Hepatocyte (in vitro differentiated cells): ENCODE data around the gene METAP1D.

Experiments
- EZH2 ChIP-seq: fragments of 200-600 bp; sonication (generic); IDR thresholded peaks from 2 replicates; pipeline ENCODE4 v1.6.1; 2016; ENCODE audit warnings: antibody characterized with exemption, mild to moderate bottlenecking, borderline replicate concordance
- TF ChIP-seq, protein P1 (sequence below): fragments of 200-600 bp; sonication (generic); IDR thresholded peaks from 2 replicates; pipeline ENCODE4 v1.5.1; 2016; ENCODE audit warnings: antibody characterized with exemption, mild to moderate bottlenecking; ENCODE audit not compliant: poor library complexity

GRCh38 chr2:172009823-172010222, 10.1 kb downstream of the METAP1D start:
- TF ChIP-seq, protein P1, sequence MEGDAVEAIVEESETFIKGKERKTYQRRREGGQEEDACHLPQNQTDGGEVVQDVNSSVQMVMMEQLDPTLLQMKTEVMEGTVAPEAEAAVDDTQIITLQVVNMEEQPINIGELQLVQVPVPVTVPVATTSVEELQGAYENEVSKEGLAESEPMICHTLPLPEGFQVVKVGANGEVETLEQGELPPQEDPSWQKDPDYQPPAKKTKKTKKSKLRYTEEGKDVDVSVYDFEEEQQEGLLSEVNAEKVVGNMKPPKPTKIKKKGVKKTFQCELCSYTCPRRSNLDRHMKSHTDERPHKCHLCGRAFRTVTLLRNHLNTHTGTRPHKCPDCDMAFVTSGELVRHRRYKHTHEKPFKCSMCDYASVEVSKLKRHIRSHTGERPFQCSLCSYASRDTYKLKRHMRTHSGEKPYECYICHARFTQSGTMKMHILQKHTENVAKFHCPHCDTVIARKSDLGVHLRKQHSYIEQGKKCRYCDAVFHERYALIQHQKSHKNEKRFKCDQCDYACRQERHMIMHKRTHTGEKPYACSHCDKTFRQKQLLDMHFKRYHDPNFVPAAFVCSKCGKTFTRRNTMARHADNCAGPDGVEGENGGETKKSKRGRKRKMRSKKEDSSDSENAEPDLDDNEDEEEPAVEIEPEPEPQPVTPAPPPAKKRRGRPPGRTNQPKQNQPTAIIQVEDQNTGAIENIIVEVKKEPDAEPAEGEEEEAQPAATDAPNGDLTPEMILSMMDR = no peak
- TF ChIP-seq EZH2 = no peak
